IMR-90 (cell line): Measurements from ENCODE around the gene FZD7.

Source experiments
- BHLHE40 ChIP-seq: fragments of 150-350 bp; IDR thresholded peaks from 2 replicates; pipeline ENCODE4 v1.6.1; 2016; ENCODE audit warnings: mild to moderate bottlenecking, low read depth, low read length
- CEBPB ChIP-seq: IDR thresholded peaks from 2 replicates; pipeline ENCODE4 v1.6.1; 2012; ENCODE audit warnings: low read depth, low read length, improper control_type of control experiment
- CHD1 ChIP-seq: IDR thresholded peaks from 2 replicates; pipeline ENCODE4 v1.6.1; 2012; ENCODE audit warnings: low read depth, low read length, improper control_type of control experiment
- CTCF ChIP-seq: conservative IDR thresholded peaks from 2 replicates; pipeline ENCODE4 v1.5.1; 2012; ENCODE audit warnings: mild to moderate bottlenecking, low read depth, low read length, improper control_type of control experiment
- FOS ChIP-seq: fragments of 150-350 bp; IDR thresholded peaks from 2 replicates; pipeline ENCODE4 v1.6.1; 2016; ENCODE audit warnings: low read depth, low read length
- MAFK ChIP-seq: IDR thresholded peaks from 2 replicates; pipeline ENCODE4 v1.6.1; 2012; ENCODE audit warnings: low read depth, low read length, improper control_type of control experiment
- MAZ ChIP-seq: IDR thresholded peaks from 2 replicates; pipeline ENCODE4 v1.6.1; 2012; ENCODE audit warnings: low read depth, mild to moderate bottlenecking, low read length, improper control_type of control experiment, moderate library complexity, borderline replicate concordance
- MXI1 ChIP-seq: IDR thresholded peaks from 2 replicates; pipeline ENCODE4 v1.6.1; 2012; ENCODE audit warnings: low read depth, mild to moderate bottlenecking, low read length, moderate library complexity, borderline replicate concordance
- POLR2A ChIP-seq: IDR thresholded peaks from 2 replicates; pipeline ENCODE4 v1.6.1; 2012; ENCODE audit warnings: mild to moderate bottlenecking, low read depth, low read length
- RAD21 ChIP-seq: IDR thresholded peaks from 2 replicates; pipeline ENCODE4 v1.6.1; 2012; ENCODE audit warnings: low read length, improper control_type of control experiment
- SMC3 ChIP-seq: fragments of 150-350 bp; IDR thresholded peaks from 2 replicates; pipeline ENCODE4 v1.6.1; 2016; ENCODE audit warnings: low read depth, mild to moderate bottlenecking, antibody characterized with exemption, low read length, moderate library complexity
- USF2 ChIP-seq: fragments of 150-350 bp; IDR thresholded peaks from 2 replicates; pipeline ENCODE4 v1.6.1; 2017; ENCODE audit warnings: mild to moderate bottlenecking, antibody characterized with exemption, low read length, low read depth

GRCh38 chr2:202084265-202084664 is 50.6 kb downstream of the FZD7 start:
- TF ChIP-seq CTCF (no peak), SMC3 (no peak), FOS (no peak), POLR2A (no peak), CHD1 (no peak), MAFK (no peak), BHLHE40 (peak; percentile 14; the same call in 1 of the 2 replicates), CEBPB (no peak), MXI1 (no peak), RAD21 (no peak), USF2 (no peak), MAZ (no peak)
